ENCODE measurements around the gene POLN.

GRCh38 chr4:2060611-2061185 is 181.2 kb downstream of the POLN start:
- TF ChIP-seq CTCF (optimal IDR thresholded peaks at IDR 0.05 in 1 of 3, IDR thresholded peaks at IDR 0.05 in 1 of 3, conservative IDR thresholded peaks at IDR 0.05 in 1 of 3; ENCODE audit: extremely low read depth in 1 of 3, insufficient read depth in 2 of 3, low read length in 3 of 3) (no peak), EZH2 (IDR thresholded peaks at IDR 0.05; ENCODE audit: low read length) (peak; percentile 54)

Data from keratinocyte (primary cell).